ENCODE measurements around the gene SLC26A1.
A peak's percentile ranks its signal among the peaks of the same experiment; 100 is the strongest.

Gene SLC26A1

GRCh38 chr4:987624-988513, 5.3 kb downstream of the SLC26A1 start:
- peaks cover 0 to 59% (median 52%) of the 10 kb centered on the region in 11 experiments; a peak in 17 of 22 replicates for H4K20me1 ChIP-seq
- no peaks in the 10 kb centered on the region for H3K27me3 ChIP-seq
- no peak for TF ChIP-seq Cebpa-rat (IDR thresholded peaks at IDR 0.05)
- H3K4me1 ChIP-seq = peaks cover 28 to 48% (median 41%) of the 10 kb centered on the region in 10 experiments
- H3K4me2 ChIP-seq = peak overlapping the region; percentile 73 to 98 (median 95)
- peak overlapping the region; percentile 68 to 85 (median 72) for H3K4me3 ChIP-seq
- no peaks in the 10 kb centered on the region for H3K9me3 ChIP-seq (replicated peaks in 1 of 11)
- peak overlapping the region; percentile 75 to 86 (median 80) for H3K9ac ChIP-seq
- peak overlapping the region in 8 of 11 experiments; percentile 45 to 79 (median 76); a peak in 10 of 22 replicates for H3K27ac ChIP-seq
- H3K36me3 ChIP-seq = peaks cover 0 to 31% (median 25%) of the 10 kb centered on the region in 11 experiments; a peak in 17 of 22 replicates

- H3K4me3 ChIP-seq = peak within 1 kb of the TSS; percentile 68 to 85 (median 72)
- H3K9ac ChIP-seq = peak within 1 kb of the TSS; percentile 75 to 86 (median 80)
- H3K4me2 ChIP-seq = peak within 1 kb of the TSS; percentile 73 to 98 (median 95)
- peaks cover 0 to 54% (median 47%) of the 10 kb centered on the region in 11 experiments; a peak in 17 of 22 replicates for H4K20me1 ChIP-seq
- H3K36me3 ChIP-seq = peaks cover 0 to 31% (median 25%) of the 10 kb centered on the region in 11 experiments; a peak in 17 of 22 replicates
- peak within 1 kb of the TSS; percentile 45 to 79 (median 74); a peak in 21 of 22 replicates for H3K27ac ChIP-seq
- H3K4me1 ChIP-seq = peaks cover 28 to 45% (median 40%) of the 10 kb centered on the region in 10 experiments
- H3K9me3 ChIP-seq (replicated peaks in 1 of 11) = no peaks in the 10 kb centered on the region
- TF ChIP-seq Cebpa-rat (IDR thresholded peaks at IDR 0.05) = no peak
- no peaks in the 10 kb centered on the region for H3K27me3 ChIP-seq
These were observed 6.2 kb downstream of the SLC26A1 start, which contains the start of gene IDUA for GRCh38 chr4:986879-987623. IDUA (plus strand) TSS chr4:987044; CDS start chr4:987085, 41 bp downstream.

- Histone ChIP-seq H3K4me3 (peak overlapping the region; percentile 68 to 85 (median 72)), H3K4me2 (peak overlapping the region; percentile 73 to 98 (median 95)), H3K9me3 (replicated peaks in 1 of 11) (no peaks in the 10 kb centered on the region), H3K27ac (peak overlapping the region; percentile 36 to 79 (median 74); a peak in 20 of 22 replicates), H4K20me1 (peaks cover 0 to 48% (median 41%) of the 10 kb centered on the region in 11 experiments; a peak in 17 of 22 replicates), H3K9ac (peak overlapping the region; percentile 75 to 86 (median 80)), H3K36me3 (peaks cover 0 to 26% (median 22%) of the 10 kb centered on the region in 11 experiments; a peak in 17 of 22 replicates), H3K4me1 (peaks cover 28 to 45% (median 40%) of the 10 kb centered on the region in 10 experiments), H3K27me3 (no peaks in the 10 kb centered on the region)
- TF ChIP-seq Cebpa-rat (IDR thresholded peaks at IDR 0.05) = no peak
These were observed 6.8 kb downstream of the SLC26A1 start for GRCh38 chr4:986428-986878.

DNA sequence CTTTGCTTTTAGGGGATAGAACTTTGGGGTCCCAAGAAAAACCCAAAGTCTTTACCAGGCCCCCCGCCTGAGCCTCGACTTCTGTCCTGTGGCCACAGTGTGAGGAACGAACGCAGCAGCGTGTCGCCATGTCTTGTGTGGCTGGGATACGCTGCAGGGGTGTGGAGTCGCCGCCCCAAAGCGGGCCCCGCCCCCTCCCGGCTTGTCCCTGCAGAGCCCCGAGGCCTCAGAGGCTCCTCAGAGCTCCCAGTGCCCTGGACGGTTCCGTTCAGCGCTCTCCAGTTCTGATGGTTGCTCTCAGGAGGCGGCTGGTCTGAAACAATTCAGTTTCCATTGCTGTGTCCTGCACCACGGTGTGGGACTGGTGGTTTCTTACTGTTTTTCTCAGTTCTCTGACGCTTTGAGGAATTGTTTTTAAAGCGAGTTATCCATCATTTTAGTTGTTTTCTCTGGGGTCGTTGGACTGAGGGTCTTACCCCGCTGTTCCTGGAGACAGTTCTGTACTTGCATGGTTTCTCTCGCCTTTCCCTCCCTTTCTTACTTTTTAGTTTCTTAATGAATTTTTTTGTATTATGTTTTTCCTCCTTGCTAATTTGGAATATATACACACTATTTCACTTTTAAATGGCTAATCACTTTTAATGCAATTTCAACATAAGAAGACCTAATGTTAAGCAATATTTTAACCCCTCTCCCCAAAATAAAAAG, 7.9 kb downstream of the SLC26A1 start:
- no peak overlapping the region for H3K27ac ChIP-seq
- H3K4me1 ChIP-seq = peaks cover 31 to 49% (median 41%) of the 10 kb centered on the region in 10 experiments
- H3K9ac ChIP-seq = peak overlapping the region in 1 of 11 experiments; percentile 40; a peak in 1 of 22 replicates

DNA sequence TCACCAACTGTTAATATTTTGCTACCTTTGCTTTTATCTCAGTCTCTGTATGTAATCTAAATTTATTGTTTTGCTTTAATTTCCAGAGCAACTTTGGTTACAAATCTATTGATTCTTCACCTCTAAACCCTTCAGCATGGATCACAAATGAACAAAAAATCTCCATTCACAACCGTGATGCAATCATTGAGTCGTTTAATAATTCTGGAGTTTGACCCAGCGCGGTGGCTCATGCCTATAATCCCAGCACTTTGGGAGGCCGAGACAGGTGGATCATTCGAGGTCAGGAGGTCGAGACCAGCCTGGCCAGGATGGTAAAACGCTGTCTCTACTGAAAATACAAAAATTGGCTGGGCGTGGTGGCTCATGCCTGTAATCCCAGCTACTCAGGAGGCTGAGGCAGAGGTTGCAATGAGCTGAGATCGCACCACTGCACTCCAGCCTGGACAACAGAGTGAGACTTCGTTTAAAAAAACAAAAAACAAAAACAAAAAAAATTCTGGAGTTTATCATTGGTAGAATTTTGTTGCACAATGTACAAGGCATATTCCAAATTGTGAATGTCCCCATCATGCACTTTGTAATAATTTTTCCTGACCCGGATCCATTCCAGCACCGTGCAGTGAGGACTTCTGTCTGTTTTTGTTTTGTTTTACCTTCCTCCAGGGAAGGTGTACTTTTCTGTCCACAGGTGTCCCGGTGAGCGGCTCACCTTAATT, 8.7 kb downstream of the SLC26A1 start:
- Histone ChIP-seq H3K9ac (no peak overlapping the region), H3K36me3 (peaks cover 0 to 6% (median 3%) of the 10 kb centered on the region in 11 experiments; a peak in 13 of 22 replicates), H3K27me3 (no peaks in the 10 kb centered on the region), H3K9me3 (replicated peaks in 1 of 11) (no peaks in the 10 kb centered on the region), H3K27ac (no peak overlapping the region), H3K4me3 (no peak overlapping the region), H3K4me2 (peak overlapping the region; percentile 35 to 98 (median 94); a peak in 19 of 22 replicates), H3K4me1 (peaks cover 39 to 56% (median 43%) of the 10 kb centered on the region in 10 experiments), H4K20me1 (peaks cover 0 to 29% (median 23%) of the 10 kb centered on the region in 11 experiments; a peak in 17 of 22 replicates)
- no peak for TF ChIP-seq Cebpa-rat (IDR thresholded peaks at IDR 0.05)

More for the DNA sequence above, 7.9 kb downstream of the SLC26A1 start:
- no peak for TF ChIP-seq Cebpa-rat (IDR thresholded peaks at IDR 0.05)
- peak overlapping the region; percentile 35 to 98 (median 94); a peak in 21 of 22 replicates for H3K4me2 ChIP-seq
- no peaks in the 10 kb centered on the region for H3K9me3 ChIP-seq (replicated peaks in 1 of 11)
- peaks cover 0 to 14% (median 10%) of the 10 kb centered on the region in 11 experiments; a peak in 16 of 22 replicates for H3K36me3 ChIP-seq
- H3K27me3 ChIP-seq = no peaks in the 10 kb centered on the region
- no peak overlapping the region for H3K4me3 ChIP-seq
- peaks cover 0 to 36% (median 31%) of the 10 kb centered on the region in 11 experiments; a peak in 17 of 22 replicates for H4K20me1 ChIP-seq

DNA sequence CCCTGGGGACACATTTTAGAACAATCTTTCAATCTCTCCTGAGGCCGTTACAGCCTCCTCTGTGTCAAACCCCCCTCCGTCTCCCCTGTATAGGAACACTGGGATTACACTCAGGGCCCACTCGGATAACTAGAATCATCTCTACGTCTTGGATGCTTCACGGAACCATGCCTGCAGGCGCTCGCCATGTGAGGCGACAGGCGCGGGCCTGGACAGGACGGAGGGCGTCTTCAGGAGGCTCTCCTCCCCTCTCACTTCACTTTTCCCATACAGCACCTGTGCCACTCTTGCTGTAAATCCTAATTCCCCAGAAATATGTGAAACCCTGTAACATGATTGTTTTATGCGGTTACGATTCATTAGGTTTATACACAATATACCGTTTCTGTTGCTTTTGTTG, 10.4 kb downstream of the SLC26A1 start:
- no peak for TF ChIP-seq Cebpa-rat (IDR thresholded peaks at IDR 0.05)
- Histone ChIP-seq H3K36me3 (no peaks in the 10 kb centered on the region), H3K4me2 (no peak overlapping the region), H3K9me3 (replicated peaks in 1 of 11) (no peaks in the 10 kb centered on the region), H3K27me3 (no peaks in the 10 kb centered on the region), H3K4me3 (no peak overlapping the region), H3K27ac (no peak overlapping the region), H3K4me1 (peaks cover 27 to 58% (median 40%) of the 10 kb centered on the region in 10 experiments), H3K9ac (peak overlapping the region in 2 of 11 experiments; percentile 14 to 20; a peak in 1 of 22 replicates), H4K20me1 (peaks cover 0 to 12% (median 6%) of the 10 kb centered on the region in 11 experiments; a peak in 16 of 22 replicates)

DNA sequence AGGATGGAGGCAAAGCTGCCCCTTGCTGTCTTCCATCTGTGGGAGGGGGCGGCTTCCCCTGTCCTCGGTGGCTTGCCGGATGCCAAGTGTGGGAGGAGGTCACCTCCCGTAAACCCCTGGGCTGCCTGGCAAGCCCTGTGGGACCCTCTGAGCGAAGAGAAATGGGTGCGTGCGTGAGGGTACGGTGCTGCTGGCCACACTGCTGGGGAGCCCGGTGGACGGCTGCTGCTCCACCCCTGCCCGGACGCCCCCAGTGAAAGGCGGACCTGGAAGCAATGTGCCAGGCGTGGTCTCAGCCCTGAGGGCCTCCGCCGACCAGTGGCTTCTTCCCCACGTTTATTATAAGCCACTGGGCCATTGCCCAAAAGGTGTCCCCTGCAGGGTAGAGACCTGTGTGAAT, 10.9 kb downstream of the SLC26A1 start:
- Histone ChIP-seq H3K9me3 (replicated peaks in 1 of 11) (no peaks in the 10 kb centered on the region), H3K4me3 (no peak overlapping the region), H3K4me1 (peaks cover 21 to 55% (median 35%) of the 10 kb centered on the region in 10 experiments)

More for the DNA sequence above, 10.9 kb downstream of the SLC26A1 start:
- Histone ChIP-seq H4K20me1 (peaks cover 0 to 7% (median 1%) of the 10 kb centered on the region in 11 experiments; a peak in 14 of 22 replicates), H3K4me2 (no peak overlapping the region), H3K27ac (no peak overlapping the region), H3K9ac (no peak overlapping the region), H3K27me3 (no peaks in the 10 kb centered on the region), H3K36me3 (no peaks in the 10 kb centered on the region)
- no peak for TF ChIP-seq Cebpa-rat (IDR thresholded peaks at IDR 0.05)

Data from BLaER1 treated with 17β-estradiol and CSF1 and Interleukin-3, amounts not matched to agents 10 nM and 100 nM (cell line).